Limb (tissue), 2 donors: Measurements from ENCODE around the gene PTPN5.
"Not testable (repeated sequence)": the region's sequence is repeated elsewhere in the genome, so short reads cannot be mapped to it uniquely, and the experiment has no call there.

ENCODE experiments used
- DNase-seq, 2 donors: peaks; one replicate each; pipeline ENCODE4 v3.0.0-alpha.2; 2016; ENCODE audit errors: extremely low spot score in 2 of 2

The PTPN5 gene

DNA sequence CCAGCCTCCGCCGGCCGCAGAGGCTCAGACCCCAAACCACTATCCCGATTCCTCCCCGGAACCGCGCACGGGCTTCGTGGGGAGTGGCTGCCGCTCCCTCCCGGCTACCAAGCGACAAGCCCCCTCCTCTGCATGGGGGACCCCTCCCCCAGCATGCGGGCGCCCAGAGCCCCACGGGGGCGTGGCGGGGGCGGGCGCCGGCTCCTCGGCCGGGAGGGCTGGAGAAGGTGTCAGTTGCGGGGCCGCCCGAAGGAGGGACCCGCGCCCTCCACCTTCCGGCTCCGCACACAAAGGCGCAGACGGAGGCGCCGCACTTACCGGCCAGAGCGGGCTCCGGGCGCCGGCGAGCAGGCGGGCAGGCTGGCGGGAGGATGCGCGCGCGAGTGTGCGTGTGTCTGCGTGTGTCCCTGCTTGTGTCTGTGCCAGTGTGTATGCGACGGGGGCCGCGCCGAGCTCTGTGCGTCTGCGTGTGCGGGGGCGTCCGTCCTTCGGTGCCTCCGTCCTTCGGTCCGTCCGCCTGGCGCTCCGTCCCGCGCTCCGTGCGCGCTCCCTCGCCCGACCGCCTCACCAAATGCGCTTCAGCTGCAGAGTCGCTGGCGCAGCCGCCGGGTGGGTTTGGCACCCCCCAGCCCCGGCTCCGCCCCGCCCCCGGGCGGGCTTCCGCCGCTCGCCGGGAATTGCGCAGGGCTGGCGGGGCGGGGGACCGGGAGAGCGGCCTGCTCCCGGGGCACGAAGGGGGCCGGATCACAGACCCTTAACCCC, at the start of gene PTPN5:
Gene PTPN5 (minus strand): TSS at position 592 of the 762 bp plus-strand sequence. CDS start 19,840 bp downstream, outside the sequence.
- peak; percentile 28 to 75 for DNase-seq

DNA sequence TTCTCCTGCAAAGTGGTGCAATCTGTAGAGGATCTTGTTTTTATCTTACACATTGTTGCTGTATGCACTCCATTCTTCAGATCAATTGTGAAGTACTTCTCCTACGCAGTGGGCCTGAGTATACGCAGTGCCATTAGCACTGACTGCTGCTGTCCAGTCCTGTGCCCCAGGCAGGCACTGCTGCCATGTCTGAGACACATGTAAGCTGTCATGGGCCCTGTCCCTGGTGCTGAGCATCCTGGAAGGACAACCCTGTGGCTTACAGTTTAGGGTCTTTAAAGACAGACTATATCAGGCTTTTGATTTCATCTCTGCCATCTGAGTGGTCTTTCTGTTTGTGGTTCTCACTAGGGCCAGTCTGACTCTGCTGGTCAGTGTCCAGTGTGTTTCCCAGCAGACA, 44.8 kb upstream of the PTPN5 start:
- no peak for DNase-seq

DNA sequence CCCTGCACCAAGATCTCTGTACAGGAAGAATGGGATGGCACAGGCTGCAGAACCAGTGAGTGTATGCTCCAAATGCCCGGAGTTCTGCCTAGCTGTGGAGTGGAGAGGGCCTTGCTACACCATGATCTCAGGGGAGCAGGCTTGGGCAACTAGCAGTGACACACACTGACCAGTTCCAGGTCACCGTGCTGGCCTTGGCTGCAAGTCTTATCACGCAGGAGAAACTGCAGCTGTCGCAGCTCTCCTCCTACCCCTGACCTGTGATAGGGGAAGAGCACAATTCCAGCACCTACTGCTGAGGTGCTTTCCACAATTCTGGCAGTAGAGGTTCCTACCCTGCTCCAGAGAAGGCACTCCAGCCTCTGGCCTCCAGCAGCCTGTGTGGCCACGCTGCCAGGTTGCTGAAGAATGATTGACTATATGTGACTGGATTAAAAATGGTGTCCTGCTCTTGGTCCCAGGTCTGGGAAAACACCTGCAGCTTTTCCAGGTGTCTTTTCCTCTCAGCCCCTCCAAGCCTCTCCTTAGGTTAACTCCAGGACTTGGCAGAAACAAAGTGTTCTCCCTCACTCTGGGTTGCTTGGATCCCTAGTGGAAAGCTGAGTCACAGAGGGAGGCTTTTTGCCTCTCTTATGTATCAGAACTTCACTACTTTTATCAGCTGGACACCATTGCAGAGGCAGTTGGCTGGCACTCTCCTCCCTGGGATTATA, 43.3 kb upstream of the PTPN5 start:
- no peak for DNase-seq

DNA sequence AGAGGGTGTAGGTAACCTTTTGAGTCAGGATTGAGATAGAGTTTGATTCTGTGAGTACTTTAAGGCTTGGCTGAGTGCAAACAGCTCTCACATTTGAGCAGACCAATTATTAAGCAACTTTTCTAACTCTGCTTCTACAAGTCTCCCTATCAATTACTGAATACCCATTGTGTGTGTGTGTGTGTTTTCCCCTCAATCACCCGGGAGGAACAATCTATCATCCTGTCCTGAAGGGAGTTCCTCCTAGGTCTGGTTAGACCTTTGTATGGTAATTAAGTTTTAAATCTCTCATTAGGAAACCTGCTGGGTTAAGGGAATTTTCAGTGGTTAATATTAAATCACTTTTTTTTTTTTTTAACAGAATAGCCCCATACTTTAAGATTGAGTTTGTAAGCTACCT, 28.6 kb upstream of the PTPN5 start:
- not testable (repeated sequence) for DNase-seq

DNA sequence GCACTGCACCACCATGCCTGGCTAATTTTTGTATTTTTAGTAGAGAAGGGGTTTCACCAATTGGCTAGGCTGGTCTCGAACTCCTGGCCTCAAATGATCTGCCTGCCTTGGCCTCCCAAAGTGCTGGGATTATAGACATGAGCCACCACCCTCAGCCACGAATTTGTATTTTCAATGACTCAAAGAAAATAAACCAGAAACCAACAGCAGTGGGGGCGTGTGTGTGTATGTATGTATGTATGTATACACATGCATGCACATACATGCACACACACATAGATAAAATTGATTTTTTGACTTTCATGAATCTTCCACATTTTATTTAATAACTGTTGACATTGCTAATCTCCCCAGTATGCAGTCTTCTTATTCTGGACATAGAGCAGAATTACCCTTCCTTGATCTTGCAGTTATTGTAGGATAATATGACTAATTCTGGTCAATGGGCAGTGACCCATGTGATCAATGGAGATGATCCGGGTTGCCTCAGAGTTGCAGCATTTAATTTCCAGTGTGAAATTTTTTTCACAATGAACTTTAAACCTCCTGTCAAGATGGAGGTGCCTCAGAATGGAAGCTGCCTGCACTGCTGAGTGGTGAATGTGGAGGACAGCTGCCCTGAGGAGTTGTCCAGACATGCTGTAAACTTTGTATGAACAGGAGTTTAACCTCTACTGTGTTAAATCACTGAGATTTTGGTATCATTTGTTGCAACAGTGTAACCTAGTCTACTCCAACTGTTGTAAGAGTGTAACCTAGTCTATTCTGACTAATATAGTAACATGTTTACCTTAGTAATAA, 12.8 kb upstream of the PTPN5 start:
- no peak for DNase-seq

DNA sequence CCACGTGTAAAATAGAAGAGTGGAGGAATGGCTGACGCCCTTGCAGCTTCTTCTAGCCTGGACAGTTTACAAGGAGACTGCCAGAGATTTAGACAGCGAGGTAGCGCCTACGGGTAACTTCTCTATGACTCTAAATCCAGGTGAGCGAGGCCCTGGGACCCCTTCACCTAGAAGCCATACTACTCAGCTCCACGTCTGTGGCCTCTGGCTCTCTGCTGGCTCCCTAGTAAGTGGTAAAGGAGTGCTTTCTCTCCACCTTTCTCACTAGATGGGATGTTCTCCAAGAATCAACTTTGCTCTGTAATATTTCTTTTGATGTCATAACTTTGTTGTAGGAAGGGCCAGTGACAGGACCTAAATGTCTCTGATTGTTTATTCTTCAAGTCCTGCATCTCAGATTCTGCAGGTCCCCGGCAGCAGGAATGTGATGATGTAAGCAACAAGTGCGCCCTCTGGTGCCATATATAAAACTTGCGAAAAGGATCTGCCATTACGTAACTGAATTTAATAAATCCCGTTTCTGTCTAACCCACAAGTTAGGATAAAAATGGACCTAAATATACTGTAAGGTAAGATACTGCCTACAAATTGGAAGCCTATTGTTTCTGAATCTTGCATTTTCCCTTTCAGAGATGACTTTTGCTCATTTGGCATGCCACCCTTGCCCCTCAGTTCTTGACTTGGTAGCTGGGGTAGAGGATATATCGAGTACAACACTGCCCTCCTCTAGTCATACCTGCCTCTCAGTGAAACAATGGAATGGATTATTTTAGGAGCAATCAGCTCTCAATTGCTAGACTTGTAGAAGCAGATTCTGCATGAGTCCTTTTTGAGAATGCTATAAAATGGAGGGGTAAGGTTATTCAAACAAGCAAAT, 11.0 kb upstream of the PTPN5 start:
- DNase-seq: peak; percentile 50 to 56

DNA sequence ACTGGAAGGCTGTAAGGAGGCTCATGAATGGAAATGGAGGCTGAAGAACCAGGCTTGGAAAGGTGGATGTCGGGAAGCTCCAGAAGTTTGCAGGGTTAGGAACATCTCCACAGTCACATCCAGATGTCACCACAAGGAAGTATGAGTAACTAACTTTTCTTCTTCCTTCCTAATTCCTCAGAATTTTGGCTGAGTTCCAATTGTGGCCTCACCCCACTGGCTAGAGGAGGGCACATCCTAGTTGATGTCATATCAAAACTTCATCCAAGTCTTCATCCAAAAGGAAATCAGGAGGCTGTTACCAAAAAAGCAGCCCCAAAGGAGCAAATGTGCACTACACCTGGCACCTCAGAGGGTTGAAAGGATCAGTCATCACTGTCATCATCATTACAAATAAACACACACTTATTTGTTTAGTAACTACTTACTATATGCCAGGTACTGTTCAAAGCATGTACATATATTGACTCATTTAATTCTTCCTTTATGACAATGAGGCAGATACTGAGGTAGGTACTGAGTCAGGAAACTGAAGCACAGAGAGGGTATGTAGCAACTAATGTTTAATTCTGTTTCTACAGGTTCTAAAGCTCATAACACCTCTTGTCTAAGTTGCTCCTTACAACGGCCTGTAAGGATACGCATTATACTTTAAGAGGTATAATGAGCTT, 7.3 kb upstream of the PTPN5 start:
- no peak for DNase-seq

DNA sequence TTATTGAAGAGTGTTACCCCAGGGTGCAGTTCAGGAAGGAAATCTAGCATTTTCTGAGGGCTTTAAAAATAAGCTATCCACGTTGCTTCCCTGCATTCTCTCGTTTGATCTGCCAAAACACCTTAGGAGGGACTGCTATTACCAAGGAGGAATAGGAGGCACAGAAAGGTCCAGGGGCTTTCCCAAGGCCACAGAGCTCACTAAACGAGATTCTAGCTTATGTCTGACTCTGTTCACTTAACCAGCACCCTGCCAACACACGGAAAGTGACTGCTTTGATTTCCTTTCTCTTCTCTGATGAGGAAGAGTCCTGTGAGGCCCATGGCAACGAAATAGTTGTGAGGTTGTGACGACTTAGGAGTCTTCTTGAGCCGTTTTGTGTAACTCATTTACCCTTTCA, 3.4 kb upstream of the PTPN5 start:
- DNase-seq: no peak

DNA sequence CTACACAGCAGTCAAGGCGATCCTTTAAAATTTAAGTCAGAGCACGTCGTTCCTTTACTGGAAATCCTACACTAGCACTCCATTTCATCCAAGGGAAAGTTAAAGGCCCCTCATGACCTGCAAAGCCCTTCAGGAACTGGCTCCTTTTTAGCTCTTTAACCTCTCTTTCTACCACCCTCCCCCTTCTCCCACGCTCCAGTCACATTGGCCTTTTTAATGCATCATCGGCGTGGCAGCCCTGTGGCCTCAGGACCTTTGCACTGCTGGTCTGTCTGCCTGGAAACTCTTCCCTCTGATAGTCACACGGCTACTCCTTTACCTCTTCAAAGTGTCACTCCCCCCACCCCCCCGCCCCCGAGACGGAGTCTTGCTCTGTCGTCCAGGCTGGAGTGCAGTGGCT, 1.2 kb upstream of the PTPN5 start:
- no peak for DNase-seq

DNA sequence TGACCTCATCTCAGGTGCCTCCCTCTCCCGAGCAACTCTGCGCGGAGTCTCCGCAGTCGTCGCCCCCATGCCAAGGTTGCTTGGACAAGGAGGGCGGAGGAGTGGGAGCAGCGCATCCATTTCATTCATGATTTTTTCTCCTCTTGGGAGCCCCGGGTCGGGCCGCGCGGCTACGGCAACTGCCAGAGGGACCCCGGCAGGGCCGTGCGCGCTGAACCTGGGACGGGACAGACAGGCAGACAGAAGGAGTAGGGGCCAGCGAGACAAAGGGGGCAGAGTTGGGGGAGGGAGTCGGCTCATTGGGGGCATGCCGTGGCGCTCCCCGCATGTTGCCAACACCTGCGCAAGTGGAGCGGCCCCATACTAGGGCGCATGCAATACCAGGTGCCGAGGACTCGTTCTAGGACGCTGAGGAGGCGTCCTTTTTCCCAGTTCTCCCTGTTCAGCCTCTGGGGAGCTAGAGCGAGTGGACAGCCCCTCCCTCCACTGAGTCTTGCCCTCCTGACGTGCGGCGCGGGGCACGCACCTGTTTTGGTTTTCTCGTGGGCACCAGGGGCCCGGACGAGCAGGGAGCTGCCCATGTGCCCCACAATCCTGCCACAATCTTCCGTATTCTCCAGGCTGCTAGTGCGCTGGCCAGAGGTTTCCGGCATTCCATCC, 501 bp upstream of the PTPN5 start:
- DNase-seq: no peak

DNA sequence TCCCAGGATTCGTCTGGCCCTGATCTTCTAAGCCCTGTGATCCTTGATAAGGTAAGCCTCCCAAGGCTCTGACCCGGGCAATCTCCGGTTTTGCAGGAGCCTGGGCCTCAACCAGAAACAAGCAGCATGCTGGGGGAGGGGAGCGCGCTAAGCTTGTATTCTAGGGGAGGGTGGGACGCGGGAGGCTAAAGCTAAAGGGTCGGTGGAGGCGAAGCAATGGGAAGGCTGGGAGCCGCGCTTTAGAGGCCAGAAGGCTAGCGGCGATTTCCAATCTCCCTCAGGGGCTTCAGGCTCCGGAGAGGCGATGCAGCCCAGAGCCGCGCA, 753 bp downstream of the PTPN5 start:
- no peak for DNase-seq

DNA sequence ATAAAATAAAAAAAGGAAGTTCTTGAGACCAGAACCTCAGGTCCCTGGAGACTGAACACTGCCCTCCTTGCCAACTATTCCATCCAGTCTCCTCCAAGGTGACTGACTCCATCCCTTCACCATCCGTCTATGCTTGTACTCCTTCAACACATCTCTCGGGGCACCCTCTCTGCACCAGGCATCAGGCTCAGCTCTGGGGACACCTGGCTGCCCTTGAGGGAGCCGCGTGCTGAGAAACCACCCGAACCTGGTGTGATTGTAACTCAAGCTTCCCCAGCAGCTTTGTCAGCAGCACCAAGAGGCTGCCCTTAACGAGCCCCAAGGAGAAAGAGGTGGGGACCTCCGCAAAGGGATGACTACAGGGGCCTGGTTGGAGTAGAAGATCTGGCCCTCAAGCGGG, 1.7 kb downstream of the PTPN5 start:
- DNase-seq: no peak

DNA sequence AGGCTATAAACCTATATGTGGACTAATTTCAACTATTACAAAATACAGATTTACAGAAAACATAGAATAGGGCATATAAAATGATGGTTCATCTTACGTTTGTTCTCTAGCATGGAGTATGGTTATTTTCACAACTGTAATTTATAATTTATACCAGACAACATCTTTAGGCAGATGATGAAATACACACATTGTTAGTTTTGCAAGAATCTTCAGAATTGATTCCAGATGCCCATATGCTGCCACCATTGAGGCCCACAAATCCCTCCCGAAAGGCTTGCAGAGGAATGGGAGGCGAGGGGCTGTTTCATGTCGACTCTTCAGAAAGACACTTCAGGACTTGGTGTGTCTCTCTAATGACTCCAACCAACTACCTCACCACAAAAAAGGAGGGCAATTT, 6.2 kb downstream of the PTPN5 start:
- DNase-seq: no peak

DNA sequence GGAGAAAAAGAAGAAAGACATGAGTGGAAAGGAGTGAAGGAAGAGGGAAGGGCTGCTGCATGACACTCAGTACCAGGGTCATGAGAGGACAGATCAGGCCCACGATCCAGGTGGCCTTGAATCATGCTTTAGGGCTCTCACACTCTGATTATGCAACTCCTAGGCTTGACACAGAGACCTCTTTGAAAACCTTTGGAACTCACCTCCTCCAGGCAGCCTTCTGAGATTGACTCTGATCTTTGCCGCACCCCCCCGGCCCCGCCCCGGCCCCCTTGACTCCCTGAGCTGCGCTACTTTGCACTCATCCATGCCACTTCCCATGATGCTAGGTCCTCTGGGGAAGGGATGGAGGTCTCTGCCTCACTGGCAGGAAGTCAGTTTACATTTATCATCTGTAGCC, 10.7 kb downstream of the PTPN5 start:
- DNase-seq: no peak

DNA sequence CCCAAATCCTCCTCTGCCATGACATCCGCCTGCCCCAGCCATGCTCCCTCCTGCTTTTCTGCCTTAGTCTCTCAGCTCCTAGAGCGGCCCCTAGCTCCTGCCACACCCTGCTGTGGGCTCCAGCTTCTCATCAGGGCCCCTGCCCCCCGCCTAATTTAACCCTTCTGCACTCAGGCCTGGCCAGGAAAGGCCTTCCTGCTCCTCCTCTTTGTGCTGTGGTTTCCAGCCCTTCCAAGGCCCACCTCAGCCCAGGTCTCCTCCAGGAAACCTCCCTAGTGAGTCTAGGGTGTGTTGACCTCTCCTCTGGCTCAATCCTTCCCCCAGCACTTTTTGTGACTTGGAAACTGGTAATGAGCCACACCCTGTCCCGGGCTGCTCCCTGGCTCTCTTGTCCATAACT, 11.3 kb downstream of the PTPN5 start:
- DNase-seq: no peak

DNA sequence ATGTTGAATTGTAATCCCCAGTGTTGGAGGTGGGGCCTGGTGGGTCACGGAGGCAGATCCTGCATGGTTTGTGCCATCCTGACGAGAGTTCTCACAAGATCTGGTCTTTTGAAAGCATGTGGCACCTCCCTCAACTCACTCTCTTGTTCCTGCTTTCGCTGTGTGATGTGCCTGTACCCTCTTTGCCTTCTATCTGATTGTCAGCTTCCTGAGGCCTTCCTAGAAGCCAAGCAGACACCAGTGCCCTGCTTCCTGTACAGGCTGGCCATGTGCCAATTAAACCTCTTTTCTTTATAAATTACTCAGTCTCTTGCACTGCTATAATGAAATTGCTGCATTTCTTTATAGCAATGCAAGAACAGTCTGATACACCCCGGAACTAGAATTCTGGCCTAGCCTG, 13.1 kb downstream of the PTPN5 start:
- no peak for DNase-seq

DNA sequence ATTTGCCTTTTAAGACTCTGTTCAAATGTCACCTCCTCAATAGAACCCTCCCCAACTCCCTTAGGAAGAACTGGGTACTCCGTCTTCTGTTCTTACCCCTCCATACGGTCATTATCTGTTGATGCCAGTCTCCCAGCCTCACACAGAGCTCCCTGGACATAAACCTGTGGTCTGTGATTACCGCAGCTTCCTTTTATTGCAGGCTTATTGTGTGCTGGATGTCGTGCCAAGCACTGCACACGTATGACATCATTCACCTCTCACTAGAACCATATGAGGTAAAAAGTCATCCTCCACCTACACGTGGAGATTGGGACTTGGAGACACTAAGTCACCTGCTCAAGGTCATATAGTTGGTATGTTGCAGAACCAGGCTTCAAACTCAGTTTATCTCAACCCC, 15.3 kb downstream of the PTPN5 start:
- no peak for DNase-seq

DNA sequence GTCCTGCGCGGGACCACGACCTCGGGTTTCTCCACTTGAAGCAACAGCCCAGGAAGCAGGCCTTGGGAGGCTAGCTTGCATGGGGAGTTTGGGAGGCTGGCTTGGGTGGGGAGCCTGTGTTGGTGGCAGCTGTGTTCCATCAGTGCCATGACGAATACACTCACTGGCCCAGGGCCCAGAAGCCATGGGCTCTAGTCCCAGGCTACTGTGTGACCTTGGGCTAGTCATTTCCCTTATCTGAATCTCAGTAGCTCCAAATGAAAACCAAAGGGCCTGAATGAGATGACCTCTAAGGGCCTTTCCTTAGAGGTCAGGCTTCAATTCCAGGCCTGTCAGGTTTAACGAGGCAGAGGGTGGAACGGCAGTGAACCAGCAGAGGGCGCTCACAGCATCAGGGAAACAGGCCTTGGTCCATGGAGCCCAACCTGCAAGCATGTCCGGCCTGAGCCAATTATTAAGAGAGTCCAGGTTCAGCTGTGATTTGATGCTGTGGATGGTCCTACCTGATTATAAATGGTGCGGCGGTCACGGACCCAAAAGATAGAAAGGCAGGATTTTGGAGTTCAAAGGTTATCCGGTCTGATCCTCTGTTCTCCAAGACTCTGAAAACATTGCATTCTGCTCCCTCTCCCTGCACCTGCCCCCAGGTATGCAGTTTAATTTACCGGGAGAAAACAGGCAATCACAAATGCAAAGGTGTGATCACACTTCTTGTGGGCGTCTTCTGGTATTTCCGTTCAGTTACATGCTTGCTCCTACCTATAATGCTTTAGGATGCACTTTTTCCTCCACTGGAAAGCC, 15.9 kb downstream of the PTPN5 start:
- DNase-seq: peak in 1 of 2 donors; percentile 44

DNA sequence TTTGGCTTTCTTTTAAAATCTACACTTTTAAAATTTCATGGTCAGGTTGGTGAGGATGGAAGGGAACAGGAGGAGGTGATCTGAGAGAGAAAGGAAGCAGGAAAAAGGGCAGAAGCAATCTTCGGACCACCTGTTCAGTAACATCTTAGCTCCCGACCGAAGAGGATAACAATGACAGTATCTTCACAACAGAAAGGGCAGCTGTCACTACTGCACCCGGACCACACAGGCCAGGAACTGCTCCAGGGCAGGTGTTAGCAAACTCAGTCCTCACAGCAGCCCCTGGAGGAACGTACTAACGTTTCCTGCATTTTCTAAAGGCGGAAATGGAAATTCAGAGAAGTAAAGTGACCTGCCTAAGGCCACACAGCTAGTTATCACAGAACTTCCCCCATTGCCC, 16.8 kb downstream of the PTPN5 start:
- no peak for DNase-seq

DNA sequence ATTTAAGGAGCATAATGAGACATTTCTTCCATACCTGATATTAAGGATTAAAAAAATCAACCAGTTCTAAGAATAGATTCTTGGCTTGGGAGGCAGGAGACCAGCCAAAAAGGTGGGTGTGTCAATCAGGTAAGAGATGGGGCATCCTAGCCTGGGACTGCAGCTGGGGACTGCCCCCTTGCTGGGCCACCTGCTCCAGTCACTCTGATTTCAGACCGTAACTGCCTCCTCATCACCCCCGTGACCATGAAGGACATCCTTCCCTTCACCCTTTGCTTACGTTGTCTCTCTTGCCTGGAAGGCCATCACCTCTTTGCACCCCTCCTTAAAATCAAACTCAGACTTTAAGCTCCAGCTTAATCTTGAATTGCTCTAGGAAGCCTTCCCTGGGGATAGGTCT, 17.9 kb downstream of the PTPN5 start:
- DNase-seq: no peak
